A673 (cell line): ENCODE data around the gene TSHZ2.
A peak's percentile ranks its signal among the peaks of the same experiment; 100 is the strongest.

Experiments used
- EZH2 ChIP-seq: fragments of 200-600 bp; sonication (generic); IDR thresholded peaks from 2 replicates; pipeline ENCODE4 v1.6.1; 2017; ENCODE audit warnings: borderline replicate concordance, low read depth, mild to moderate bottlenecking, mixed read lengths, antibody characterized with exemption, low read length; ENCODE audit not compliant: poor library complexity, severe bottlenecking
- TF ChIP-seq, protein P1 (sequence below): fragments of 300-800, 200-600 bp; sonication (generic); conservative IDR thresholded peaks from 2 replicates; pipeline ENCODE4 v1.5.1; 2017; ENCODE audit warnings: low read depth, mild to moderate bottlenecking, antibody characterized with exemption, low read length, moderate library complexity, mixed read lengths

DNA sequence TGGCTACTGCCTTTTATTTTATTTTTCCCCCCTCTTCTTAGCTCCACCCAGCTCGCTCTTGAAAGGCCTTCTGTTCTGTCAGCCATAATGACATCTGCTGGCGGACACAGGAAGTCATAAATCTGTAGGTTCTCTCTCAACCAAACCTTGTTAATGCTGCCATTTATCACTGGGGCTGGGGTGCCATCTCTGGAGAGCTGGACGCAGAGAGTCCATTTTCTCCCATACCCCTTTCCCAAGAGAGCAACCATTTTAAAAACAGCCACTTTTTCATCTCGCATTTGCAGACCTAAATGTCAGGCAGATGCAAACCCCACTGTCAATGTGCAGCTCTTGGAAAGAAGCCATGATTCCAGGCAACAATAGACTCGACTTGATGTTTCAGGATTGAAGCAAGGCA, 13.0 kb upstream of the TSHZ2 start:
- TF ChIP-seq, protein P1, sequence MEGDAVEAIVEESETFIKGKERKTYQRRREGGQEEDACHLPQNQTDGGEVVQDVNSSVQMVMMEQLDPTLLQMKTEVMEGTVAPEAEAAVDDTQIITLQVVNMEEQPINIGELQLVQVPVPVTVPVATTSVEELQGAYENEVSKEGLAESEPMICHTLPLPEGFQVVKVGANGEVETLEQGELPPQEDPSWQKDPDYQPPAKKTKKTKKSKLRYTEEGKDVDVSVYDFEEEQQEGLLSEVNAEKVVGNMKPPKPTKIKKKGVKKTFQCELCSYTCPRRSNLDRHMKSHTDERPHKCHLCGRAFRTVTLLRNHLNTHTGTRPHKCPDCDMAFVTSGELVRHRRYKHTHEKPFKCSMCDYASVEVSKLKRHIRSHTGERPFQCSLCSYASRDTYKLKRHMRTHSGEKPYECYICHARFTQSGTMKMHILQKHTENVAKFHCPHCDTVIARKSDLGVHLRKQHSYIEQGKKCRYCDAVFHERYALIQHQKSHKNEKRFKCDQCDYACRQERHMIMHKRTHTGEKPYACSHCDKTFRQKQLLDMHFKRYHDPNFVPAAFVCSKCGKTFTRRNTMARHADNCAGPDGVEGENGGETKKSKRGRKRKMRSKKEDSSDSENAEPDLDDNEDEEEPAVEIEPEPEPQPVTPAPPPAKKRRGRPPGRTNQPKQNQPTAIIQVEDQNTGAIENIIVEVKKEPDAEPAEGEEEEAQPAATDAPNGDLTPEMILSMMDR = peak; percentile 35; the same call in 1 of the 2 replicates
- TF ChIP-seq EZH2 = no peak
